ENCODE data around the gene NBL1.

- TF ChIP-seq, protein P1, sequence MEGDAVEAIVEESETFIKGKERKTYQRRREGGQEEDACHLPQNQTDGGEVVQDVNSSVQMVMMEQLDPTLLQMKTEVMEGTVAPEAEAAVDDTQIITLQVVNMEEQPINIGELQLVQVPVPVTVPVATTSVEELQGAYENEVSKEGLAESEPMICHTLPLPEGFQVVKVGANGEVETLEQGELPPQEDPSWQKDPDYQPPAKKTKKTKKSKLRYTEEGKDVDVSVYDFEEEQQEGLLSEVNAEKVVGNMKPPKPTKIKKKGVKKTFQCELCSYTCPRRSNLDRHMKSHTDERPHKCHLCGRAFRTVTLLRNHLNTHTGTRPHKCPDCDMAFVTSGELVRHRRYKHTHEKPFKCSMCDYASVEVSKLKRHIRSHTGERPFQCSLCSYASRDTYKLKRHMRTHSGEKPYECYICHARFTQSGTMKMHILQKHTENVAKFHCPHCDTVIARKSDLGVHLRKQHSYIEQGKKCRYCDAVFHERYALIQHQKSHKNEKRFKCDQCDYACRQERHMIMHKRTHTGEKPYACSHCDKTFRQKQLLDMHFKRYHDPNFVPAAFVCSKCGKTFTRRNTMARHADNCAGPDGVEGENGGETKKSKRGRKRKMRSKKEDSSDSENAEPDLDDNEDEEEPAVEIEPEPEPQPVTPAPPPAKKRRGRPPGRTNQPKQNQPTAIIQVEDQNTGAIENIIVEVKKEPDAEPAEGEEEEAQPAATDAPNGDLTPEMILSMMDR (IDR thresholded peaks at IDR 0.05; ENCODE audit: insufficient read depth, low read length, poor library complexity, severe bottlenecking), result no peak
- no peak for TF ChIP-seq EZH2phosphoT487 (conservative IDR thresholded peaks at IDR 0.05; ENCODE audit: low read length)
Measured at GRCh38 chr1:19690342-19690741, 46.2 kb downstream of the NBL1 start.
